HepG2 (cell line): ENCODE data around the gene MAP2K5. TPM values are rescaled to one million over a fixed set of nuclear protein-coding genes. Genes with fewer than 3 reads are reported as not detected.
A peak's percentile ranks its signal among the peaks of the same experiment; 100 is the strongest.

ENCODE experiments used
- ATAC-seq: fragments of 200-7000 bp; cut with Tn5 transposase; 3 replicates; pipeline ENCODE4 v1.9.1; 2020; ENCODE audit warnings: mild to moderate bottlenecking, moderate library complexity
- BruUV-seq: library from RNA; stranded (reverse); fragments of 400-500 nt; replicated peaks from 2 replicates; lab custom pipeline; 2021; lab: Mats Ljungman, UMichigan
- CTCF ChIA-PET: fragments of 300-600 bp; formaldehyde crosslinking; extraction: SDS; loops from one replicate; lab custom pipeline; 2021; ENCODE audit warnings: low total read pairs, inconsistent platforms, low intra/inter-chr PET ratio; lab: Yijun Ruan, JAX
- POLR2A ChIA-PET: fragments of 350-600 bp; sonication (Branson Sonifier 250); formaldehyde crosslinking; loops from one replicate; lab custom pipeline; 2020; ENCODE audit warnings: antibody characterized with exemption, inconsistent platforms; lab: Yijun Ruan, JAX
- DNase-seq: peaks from one replicate; pipeline ENCODE4 v3.0.0-alpha.2; 2015; ENCODE audit warnings: low spot score
- FAIRE-seq: peaks from 3 replicates; lab custom pipeline; 2011; peaks lifted over from hg19 to GRCh38; lab: Jason Lieb, UNC
- H2AFZ ChIP-seq: one replicate; pipeline ENCODE4 v1.6.1; 2011; ENCODE audit warnings: low read length, inconsistent platforms
- H3K27ac ChIP-seq: fragments of 300-600 bp; 3 replicates; pipeline ENCODE4 v1.8.0; 2011; ENCODE audit warnings: mixed run types, mild to moderate bottlenecking, mixed read lengths, low read length, inconsistent platforms; ENCODE audit not compliant: insufficient read depth; ENCODE audit errors: extremely low read length
- H3K27me3 ChIP-seq, 2 experiments: fragments of 200-600 bp in 1 of 2; 2 replicates in 1 of 2; 3 replicates in 1 of 2; pipeline versions ENCODE4 v1.6.0 to v1.8.0; 2011; ENCODE audit warnings: low read length in 2 of 2, mild to moderate bottlenecking in 2 of 2, moderate library complexity in 2 of 2, inconsistent platforms in 1 of 2; ENCODE audit not compliant: insufficient read depth in 2 of 2, control insufficient read depth in 1 of 2
- H3K36me3 ChIP-seq, 2 experiments: fragments of 200-600 bp in 1 of 2; replicated peaks in 1 of 2; 2 replicates in 1 of 2; 3 replicates in 1 of 2; pipeline versions ENCODE4 v1.5.1 to v1.8.0; 2011; ENCODE audit warnings: low read length in 2 of 2, inconsistent platforms in 1 of 2; ENCODE audit not compliant: insufficient read depth in 2 of 2, control insufficient read depth in 1 of 2
- H3K4me1 ChIP-seq: 2 replicates; pipeline ENCODE4 v1.5.1; 2012; ENCODE audit warnings: low read length, inconsistent platforms; ENCODE audit not compliant: insufficient read depth
- H3K4me2 ChIP-seq: 2 replicates; pipeline ENCODE4 v1.6.0; 2011; ENCODE audit warnings: low read depth, low read length, inconsistent platforms
- H3K4me3 ChIP-seq, 3 experiments: fragments of 200-600 bp in 1 of 3; sonication (generic), shearing (Covaris generic) in 1 of 3; replicated peaks in 1 of 3; 2 replicates each; pipeline ENCODE4 v1.5.1; 2011 to 2016; ENCODE audit warnings: low read length in 3 of 3, inconsistent platforms in 2 of 3, low read depth in 2 of 3, mild to moderate bottlenecking in 2 of 3, control low read depth in 1 of 3, mixed read lengths in 1 of 3; ENCODE audit not compliant: insufficient read depth in 1 of 3
- H3K79me2 ChIP-seq: one replicate; pipeline ENCODE4 v1.6.1; 2011; ENCODE audit warnings: low read length, inconsistent platforms; ENCODE audit not compliant: insufficient read depth
- H3K9ac ChIP-seq: 2 replicates; pipeline ENCODE4 v1.6.0; 2011; ENCODE audit warnings: mild to moderate bottlenecking, low read depth, low read length, inconsistent platforms; ENCODE audit not compliant: insufficient read depth
- H3K9me3 ChIP-seq: 2 replicates; pipeline ENCODE4 v1.5.1; 2012; ENCODE audit warnings: mild to moderate bottlenecking, low read length
- H4K20me1 ChIP-seq: 2 replicates; pipeline ENCODE4 v1.6.0; 2011; ENCODE audit warnings: inconsistent platforms, mild to moderate bottlenecking, low read length, moderate library complexity; ENCODE audit not compliant: insufficient read depth
- BHLHE40 ChIP-seq: IDR thresholded peaks from 2 replicates; pipeline ENCODE4 v1.6.1; 2011; ENCODE audit warnings: low read length, improper control_type of control experiment
- CEBPB ChIP-seq: IDR thresholded peaks from 2 replicates; pipeline ENCODE4 v1.6.1; 2011; ENCODE audit warnings: low read depth, low read length, improper control_type of control experiment, borderline replicate concordance
- DNMT3B ChIP-seq: conservative IDR thresholded peaks from 2 replicates; pipeline ENCODE4 v1.6.1; 2016; ENCODE audit warnings: missing biosample characterization, control low read depth
- HNRNPK ChIP-seq: fragments of 200-400 bp; formaldehyde crosslinking; IDR thresholded peaks from 2 replicates; pipeline ENCODE4 v1.6.1; 2018; ENCODE audit warnings: low read length, low read depth, moderate library complexity, mild to moderate bottlenecking; ENCODE audit not compliant: poor library complexity, severe bottlenecking
- MAZ ChIP-seq, 2 experiments: sonication (generic) in 1 of 2; formaldehyde crosslinking in 1 of 2; IDR thresholded peaks; 2 replicates each; pipeline versions ENCODE4 v1.5.0 to v1.6.1; 2012 to 2020; ENCODE audit warnings: low read depth in 2 of 2, mild to moderate bottlenecking in 2 of 2, borderline replicate concordance in 1 of 2, improper control_type of control experiment in 1 of 2, low read length in 1 of 2, missing genetic modification reagents in 1 of 2, moderate library complexity in 1 of 2
- NCOA5 ChIP-seq: sonication (generic); formaldehyde crosslinking; IDR thresholded peaks from 2 replicates; pipeline ENCODE4 v1.4.0; 2020; ENCODE audit warnings: missing genetic modification reagents
- NFKB2 ChIP-seq: sonication (generic); formaldehyde crosslinking; IDR thresholded peaks from 2 replicates; pipeline ENCODE4 v1.4.0; 2020; ENCODE audit warnings: missing genetic modification reagents, borderline replicate concordance
- NFYC ChIP-seq: IDR thresholded peaks from 2 replicates; pipeline ENCODE4 v1.6.1; 2016; ENCODE audit warnings: missing genetic modification reagents, missing compliant biosample characterization
- SALL1 ChIP-seq: sonication (generic); formaldehyde crosslinking; IDR thresholded peaks from 2 replicates; pipeline ENCODE4 v1.8.0; 2022; ENCODE audit warnings: mild to moderate bottlenecking, missing genetic modification reagents
- TBX2 ChIP-seq: sonication (generic); formaldehyde crosslinking; IDR thresholded peaks from 2 replicates; pipeline ENCODE4 v1.5.0; 2020; ENCODE audit warnings: missing genetic modification reagents, mild to moderate bottlenecking, borderline replicate concordance
- TFDP1 ChIP-seq: IDR thresholded peaks from 2 replicates; pipeline ENCODE4 v1.6.1; 2016; ENCODE audit warnings: missing compliant biosample characterization, missing genetic modification reagents, borderline replicate concordance
- THRA ChIP-seq: sonication (generic); formaldehyde crosslinking; IDR thresholded peaks from 2 replicates; pipeline ENCODE4 v1.4.0; 2020; ENCODE audit warnings: missing genetic modification reagents, borderline replicate concordance
- TOE1 ChIP-seq: sonication (generic); formaldehyde crosslinking; IDR thresholded peaks from 2 replicates; pipeline ENCODE4 v1.4.0; 2020; ENCODE audit warnings: mild to moderate bottlenecking, missing genetic modification reagents
- ZNF460 ChIP-seq: sonication (generic); formaldehyde crosslinking; IDR thresholded peaks from 2 replicates; pipeline ENCODE4 v1.5.1; 2020; ENCODE audit warnings: missing genetic modification reagents, mild to moderate bottlenecking, borderline replicate concordance
- ZNF510 ChIP-seq: sonication (generic); formaldehyde crosslinking; IDR thresholded peaks from 2 replicates; pipeline ENCODE4 v1.4.0; 2020; ENCODE audit warnings: low read depth, mild to moderate bottlenecking, missing genetic modification reagents
- ZNF589 ChIP-seq: sonication (generic); formaldehyde crosslinking; conservative IDR thresholded peaks from 2 replicates; pipeline ENCODE4 v1.8.0; 2022; ENCODE audit warnings: mild to moderate bottlenecking, moderate library complexity, missing genetic modification reagents
- ZNF646 ChIP-seq: sonication (generic); formaldehyde crosslinking; IDR thresholded peaks from 2 replicates; pipeline ENCODE4 v1.9.0; 2021; ENCODE audit warnings: mild to moderate bottlenecking, missing genetic modification reagents
- WGBS: methylation state at CpG from one replicate; pipeline ENCODE4 v1.1.6; 2017; ENCODE audit warnings: low lambda C conversion rate; 5-methylcytosine and 5-hydroxymethylcytosine counted together
- in situ Hi-C: cut with HindIII; loops from 2 replicates; pipeline ENCODE4 v1.10.0; 2017; ENCODE audit warnings: low pct_unique_long_range_greater_than_20kb; ENCODE audit not compliant: extremely low pct_ligation_motif_present
- intact Hi-C: fragments of 100-400 bp; cut with micrococcal nuclease; formaldehyde crosslinking; loops from one replicate; pipeline ENCODE4 v1.10.0; 2022; ENCODE audit not compliant: unreplicated experiment
- polyA plus RNA-seq, 8 experiments: library from polyadenylated mRNA; depleted of rRNA in 3 of 8; stranded (reverse) in 7 of 8; unstranded in 1 of 8; fragments of >200 nt; fragmentation: Illumina TruSeq in 4 of 8; extraction: Trizol in 4 of 8; gene quantifications; 2 replicates each; pipeline versions ENCODE4 v1.2.1 to v1.2.3, GENCODE V29; 2011 to 2016; ENCODE audit warnings: low read depth in 4 of 8, missing spikeins in 1 of 8, mixed read lengths in 1 of 8; ENCODE audit not compliant: insufficient read depth in 1 of 8
- total RNA-seq, 5 experiments: library from RNA; depleted of rRNA; stranded (reverse); fragments of >200 nt; fragmentation: Illumina TruSeq; extraction: Trizol; gene quantifications; 2 replicates each; pipeline ENCODE4 v1.2.3, GENCODE V29; 2016; ENCODE audit warnings: low read depth in 1 of 5

Gene MAP2K5
- total and polyA plus RNA-seq, 2 of the 13 experiments (the other 11 are each of a cell fraction or from before 2014, with no cell fraction given) = 4.0 to 4.3 TPM

GRCh38 chr15:67853454-67853853, 311.0 kb downstream of the MAP2K5 start:
- Histone ChIP-seq H3K4me3 (no peak overlapping the region), H2AFZ (no peak overlapping the region), H3K79me2 (no peaks in the 10 kb centered on the region), H3K4me1 (peaks cover 70% of the 10 kb centered on the region), H3K36me3 (no peaks in the 10 kb centered on the region), H4K20me1 (no peaks in the 10 kb centered on the region), H3K9me3 (no peaks in the 10 kb centered on the region), H3K4me2 (no peak overlapping the region), H3K27ac (peak overlapping the region; percentile 60), H3K9ac (no peak overlapping the region), H3K27me3 (no peaks in the 10 kb centered on the region)
- DNase-seq (no peak), FAIRE-seq (no peak), ATAC-seq (no peak)
- in situ Hi-C loops (no loop called here), intact Hi-C loops (no loop called here)
- ChIA-PET CTCF (no interaction called here), POLR2A (interaction anchor here (1.5 kb wide), 1 partner anchor 13 kb away, joined by 5 read pairs; no protein-coding TSS in a partner anchor)
- 95% methylated on average over 3 of the region's 3 CpGs for WGBS
- BruUV-seq = no TSS peak
- TF ChIP-seq TBX2 (CRISPR knock-in tag) (no peak), ZNF646 (CRISPR knock-in tag) (no peak), NFKB2 (no peak), HNRNPK (no peak), DNMT3B (no peak), TFDP1 (CRISPR knock-in tag) (no peak), NFYC (no peak), TOE1 (no peak), BHLHE40 (no peak), SALL1 (CRISPR knock-in tag) (no peak), NCOA5 (no peak), THRA (no peak), MAZ (IDR thresholded peaks at IDR 0.05; ENCODE audit: borderline replicate concordance, low read depth, low read length) (no peak), MAZ (CRISPR knock-in tag; IDR thresholded peaks at IDR 0.05; ENCODE audit: low read depth) (no peak), ZNF460 (no peak), ZNF510 (CRISPR knock-in tag) (no peak), ZNF589 (no peak), CEBPB (no peak)
